ACC112 (cell line): ENCODE results near the gene TMEM53.

Experiments
- H2AFZ ChIP-seq: fragments of 200-600 bp; sonication (generic); one replicate; pipeline ENCODE4 v1.6.0; 2017; ENCODE audit warnings: antibody characterized with exemption, low read length; ENCODE audit not compliant: unreplicated experiment
- H3K27ac ChIP-seq: fragments of 200-600 bp; sonication (generic); 2 replicates; pipeline ENCODE4 v1.5.1; 2014; ENCODE audit warnings: low read depth, mild to moderate bottlenecking, antibody characterized with exemption, low read length, moderate library complexity
- H3K27me3 ChIP-seq: fragments of 200-600 bp; sonication (generic); 2 replicates; pipeline ENCODE4 v1.6.1; 2014; ENCODE audit warnings: mild to moderate bottlenecking, antibody characterized with exemption, low read length, moderate library complexity, mixed read lengths; ENCODE audit not compliant: insufficient read depth
- H3K36me3 ChIP-seq: fragments of 200-600 bp; sonication (generic); 2 replicates; pipeline ENCODE4 v1.6.1; 2016; ENCODE audit warnings: mild to moderate bottlenecking, antibody characterized with exemption, low read length, moderate library complexity, mixed read lengths; ENCODE audit not compliant: insufficient read depth
- H3K4me1 ChIP-seq: fragments of 200-600 bp; sonication (generic); one replicate; pipeline ENCODE4 v1.6.1; 2016; ENCODE audit warnings: low read length, mixed read lengths; ENCODE audit not compliant: insufficient read depth, unreplicated experiment, control insufficient read depth
- H3K4me3 ChIP-seq: fragments of 200-600 bp; sonication (generic); 2 replicates; pipeline ENCODE4 v1.5.1; 2014; ENCODE audit warnings: mild to moderate bottlenecking, low read depth, low read length
- H3K79me2 ChIP-seq: fragments of 200-600 bp; sonication (generic); one replicate; pipeline ENCODE4 v1.6.0; 2016; ENCODE audit warnings: low read length; ENCODE audit not compliant: control insufficient read depth, unreplicated experiment, insufficient read depth

Gene TMEM53

DNA sequence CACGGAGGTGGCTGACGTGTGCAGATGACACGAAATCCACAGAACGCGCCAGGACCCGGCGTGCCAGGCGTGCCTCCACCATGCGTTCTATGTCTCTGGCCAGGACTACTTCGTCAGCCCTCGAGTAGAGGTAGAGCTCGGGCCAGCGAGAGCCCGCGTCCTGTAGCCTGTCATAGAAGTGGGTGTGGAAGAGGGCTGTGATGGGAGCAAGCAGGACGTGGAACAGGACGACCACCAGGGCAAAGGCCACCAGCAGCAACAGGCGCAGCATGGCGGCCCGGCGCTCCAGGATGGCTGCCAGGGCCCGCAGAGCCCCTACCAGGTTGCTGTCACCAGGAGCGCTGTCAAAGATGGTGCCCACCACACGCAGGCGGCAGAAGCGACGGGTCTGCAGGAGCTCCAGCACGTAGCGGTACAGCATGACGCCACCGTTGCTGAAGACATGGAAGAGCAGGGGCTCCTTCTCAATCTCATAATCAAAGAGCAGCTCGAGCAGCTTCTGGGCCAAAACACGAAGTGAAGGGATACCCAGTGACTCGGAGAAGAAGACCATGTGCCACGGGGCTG is 19.6 kb downstream of the TMEM53 start:
- no peaks in the 10 kb centered on the region for H3K36me3 ChIP-seq
- no peak overlapping the region for H3K27ac ChIP-seq
- no peaks in the 10 kb centered on the region for H3K4me1 ChIP-seq
- no peaks in the 10 kb centered on the region for H3K79me2 ChIP-seq
- no peak overlapping the region for H2AFZ ChIP-seq
- no peaks in the 10 kb centered on the region for H3K27me3 ChIP-seq
- H3K4me3 ChIP-seq, result no peak overlapping the region

DNA sequence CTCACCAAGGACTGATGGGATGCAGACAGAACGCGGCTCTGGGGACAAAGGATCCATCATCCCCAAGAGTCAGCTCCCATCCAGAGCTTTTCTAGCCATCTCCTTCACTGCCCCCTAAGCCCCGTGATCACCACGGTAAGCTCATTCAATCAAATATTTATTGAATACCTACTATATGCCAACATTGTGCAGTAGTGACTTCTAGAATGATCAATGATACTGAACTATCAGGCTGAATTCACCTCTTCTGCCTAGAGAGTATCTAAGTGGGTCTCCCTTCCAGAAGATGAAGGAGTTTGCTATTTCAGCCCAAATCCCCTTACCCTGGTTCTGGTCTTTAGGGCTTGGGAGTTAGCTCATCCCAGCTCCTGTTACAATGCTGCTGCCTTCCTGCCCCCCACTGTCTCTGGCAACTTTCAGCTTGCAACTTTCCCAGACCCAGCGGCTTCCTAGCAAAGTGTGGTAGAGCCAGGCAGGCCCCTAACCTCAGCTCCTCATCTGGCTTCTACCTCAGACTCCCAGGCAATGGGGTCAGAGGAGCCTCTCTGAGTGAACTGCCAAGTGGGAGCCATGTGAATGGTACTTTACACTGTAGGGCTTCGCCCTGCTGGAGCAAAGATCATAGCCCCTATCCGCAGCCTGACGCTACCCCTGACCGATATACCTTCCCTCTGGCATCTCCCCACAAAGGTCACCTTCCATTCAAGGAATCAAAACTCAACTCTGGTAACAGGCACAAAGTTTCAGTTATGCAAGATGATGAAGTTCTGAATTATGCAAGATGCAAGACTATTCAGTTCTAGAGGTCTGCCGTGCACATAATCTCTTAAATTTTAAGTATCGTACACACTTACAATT is 20.9 kb downstream of the TMEM53 start:
- Histone ChIP-seq H3K4me1 (no peaks in the 10 kb centered on the region), H3K36me3 (no peaks in the 10 kb centered on the region), H2AFZ (no peak overlapping the region), H3K79me2 (no peaks in the 10 kb centered on the region), H3K4me3 (no peak overlapping the region), H3K27ac (no peak overlapping the region), H3K27me3 (no peaks in the 10 kb centered on the region)

DNA sequence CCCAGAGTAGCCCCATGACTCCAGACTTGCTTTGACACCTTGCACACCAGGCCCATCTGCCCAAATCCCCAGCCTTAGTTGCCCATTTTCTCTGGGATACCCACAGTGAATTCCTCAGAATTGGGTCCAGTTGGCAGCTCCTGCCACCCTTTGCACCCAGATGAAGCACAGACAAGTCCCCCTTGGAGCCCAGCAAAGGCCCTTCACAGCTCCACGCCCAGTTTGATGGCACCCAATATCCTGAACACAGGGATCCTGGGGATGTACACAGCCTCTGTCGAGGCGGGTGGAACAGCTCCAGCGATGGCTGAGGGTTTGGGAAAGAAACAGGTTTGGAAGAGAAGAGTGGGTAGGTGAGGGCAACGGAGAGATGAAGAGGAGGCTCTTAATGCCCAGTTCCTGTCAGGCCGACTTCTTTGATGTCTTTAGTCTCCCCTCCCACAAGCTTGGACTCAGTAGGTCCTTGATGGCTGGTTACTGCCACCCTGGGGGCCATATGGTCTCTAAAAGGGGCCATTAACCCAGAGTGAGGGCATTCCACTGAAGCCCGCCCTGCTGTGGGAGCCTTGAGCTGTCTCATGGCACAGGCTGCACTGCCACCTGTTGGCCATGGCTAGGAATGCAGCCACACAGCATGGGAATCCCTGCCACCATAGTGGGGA is 21.7 kb downstream of the TMEM53 start:
- no peak overlapping the region for H3K27ac ChIP-seq
- H3K4me1 ChIP-seq, result no peaks in the 10 kb centered on the region
- H3K27me3 ChIP-seq, result no peaks in the 10 kb centered on the region
- no peaks in the 10 kb centered on the region for H3K79me2 ChIP-seq
- no peak overlapping the region for H3K4me3 ChIP-seq
- H3K36me3 ChIP-seq, result no peaks in the 10 kb centered on the region
- H2AFZ ChIP-seq, result no peak overlapping the region

DNA sequence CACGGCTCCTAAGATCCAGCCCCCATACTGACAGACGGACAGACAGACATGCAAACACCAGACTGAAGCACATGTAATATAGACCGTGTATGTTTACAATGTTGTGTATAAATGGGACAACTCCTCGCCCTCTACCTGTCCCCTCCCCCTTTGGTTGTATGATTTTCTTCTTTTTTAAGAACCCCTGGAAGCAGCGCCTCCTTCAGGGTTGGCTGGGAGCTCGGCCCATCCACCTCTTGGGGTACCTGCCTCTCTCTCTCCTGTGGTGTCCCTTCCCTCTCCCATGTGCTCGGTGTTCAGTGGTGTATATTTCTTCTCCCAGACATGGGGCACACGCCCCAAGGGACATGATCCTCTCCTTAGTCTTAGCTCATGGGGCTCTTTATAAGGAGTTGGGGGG is 23.2 kb downstream of the TMEM53 start:
- Histone ChIP-seq H2AFZ (no peak overlapping the region), H3K79me2 (no peaks in the 10 kb centered on the region), H3K4me3 (no peak overlapping the region), H3K36me3 (no peaks in the 10 kb centered on the region), H3K27me3 (no peaks in the 10 kb centered on the region), H3K27ac (no peak overlapping the region), H3K4me1 (no peaks in the 10 kb centered on the region)

DNA sequence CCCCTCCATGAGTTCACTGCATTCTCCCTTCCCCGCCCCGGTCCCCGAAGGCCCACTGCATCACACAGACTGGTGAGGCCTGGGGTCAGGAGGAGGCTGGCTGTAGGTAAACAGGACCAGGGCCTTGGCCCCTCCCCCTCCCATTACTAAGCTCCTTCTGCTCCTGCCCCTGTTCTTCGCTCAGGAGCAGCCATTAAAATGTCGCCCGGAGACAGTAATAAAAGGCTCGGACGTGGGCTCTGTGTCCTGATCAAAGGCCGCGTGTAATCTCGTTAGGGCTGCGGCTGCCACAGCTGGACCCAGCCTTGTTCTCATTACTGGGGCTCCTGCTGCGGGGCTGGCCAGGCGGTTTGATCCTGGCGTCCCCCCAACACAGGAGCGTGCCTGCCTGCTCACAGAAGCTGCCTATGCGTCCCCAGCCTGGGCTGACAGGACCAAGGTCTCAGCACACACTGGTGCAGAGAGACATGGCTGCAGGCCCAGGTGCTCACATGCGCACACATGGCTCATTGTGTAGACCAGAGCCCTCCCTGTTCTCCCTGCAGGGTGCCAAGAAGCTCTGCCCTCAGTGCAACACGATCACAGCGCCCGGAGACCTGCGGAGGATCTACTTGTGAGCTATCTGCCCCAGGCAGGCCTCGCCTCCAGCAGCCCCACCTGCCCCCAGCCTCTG is 24.0 kb downstream of the TMEM53 start:
- Histone ChIP-seq H3K27ac (no peak overlapping the region), H3K79me2 (no peaks in the 10 kb centered on the region), H3K4me3 (no peak overlapping the region), H3K36me3 (no peaks in the 10 kb centered on the region), H3K27me3 (no peaks in the 10 kb centered on the region), H2AFZ (no peak overlapping the region), H3K4me1 (no peaks in the 10 kb centered on the region)

DNA sequence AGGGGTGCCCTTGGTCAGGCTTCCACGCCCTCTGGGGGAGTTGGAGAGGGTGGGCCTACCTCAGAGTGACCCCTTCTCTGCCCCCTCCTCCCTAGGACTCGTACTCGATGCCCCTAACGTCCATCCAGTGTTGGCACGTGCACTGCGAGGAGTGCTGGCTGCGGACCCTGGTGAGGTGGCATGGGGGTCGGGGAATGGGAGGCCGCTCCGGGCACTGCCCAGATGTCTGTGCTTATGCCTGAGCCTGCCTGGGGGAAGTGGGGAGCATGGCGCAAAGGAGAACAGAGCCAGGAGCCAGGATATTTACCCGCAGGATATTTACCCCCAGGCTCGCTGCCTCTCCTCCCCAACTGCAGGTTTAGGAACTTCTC is 24.5 kb downstream of the TMEM53 start:
- H2AFZ ChIP-seq, result no peak overlapping the region
- no peak overlapping the region for H3K4me3 ChIP-seq
- no peaks in the 10 kb centered on the region for H3K36me3 ChIP-seq
- no peak overlapping the region for H3K27ac ChIP-seq
- no peaks in the 10 kb centered on the region for H3K4me1 ChIP-seq
- no peaks in the 10 kb centered on the region for H3K79me2 ChIP-seq
- no peaks in the 10 kb centered on the region for H3K27me3 ChIP-seq

DNA sequence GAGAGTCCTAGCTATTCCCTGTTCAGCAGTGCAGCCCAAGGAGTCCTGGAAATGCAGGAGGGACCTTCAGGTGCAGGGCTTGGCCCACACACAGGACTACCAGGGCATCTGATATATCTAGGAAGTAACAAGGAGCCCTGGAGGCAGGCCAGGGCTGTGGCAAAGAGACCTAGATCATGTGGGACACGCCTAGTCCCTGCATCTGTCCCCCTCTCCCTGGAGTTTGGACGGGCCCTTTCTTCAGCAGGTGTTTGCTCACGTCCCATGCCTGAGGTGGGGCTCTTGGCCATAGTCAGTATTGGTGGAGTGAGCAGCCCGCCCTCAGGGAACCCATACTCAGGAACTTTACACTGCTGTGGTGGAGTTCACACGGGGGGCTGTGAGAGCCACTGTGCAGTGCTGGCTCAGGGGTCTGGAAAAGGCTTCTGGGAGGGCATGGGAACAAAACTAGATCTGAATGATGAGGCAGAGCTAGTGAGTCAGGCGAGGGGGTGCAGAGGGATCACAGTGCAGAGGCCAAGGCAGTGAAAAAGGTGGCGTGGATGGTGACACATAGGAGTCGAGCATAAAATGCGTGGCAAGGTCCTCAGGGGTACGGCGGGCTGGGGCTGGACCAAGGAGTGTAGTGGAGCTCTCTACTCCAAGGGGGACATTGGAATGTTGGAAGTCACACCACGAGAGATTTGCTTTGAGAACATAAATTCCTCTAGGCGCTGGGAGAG is 25.6 kb downstream of the TMEM53 start:
- Histone ChIP-seq H3K27me3 (no peaks in the 10 kb centered on the region), H3K36me3 (no peaks in the 10 kb centered on the region), H2AFZ (no peak overlapping the region), H3K4me1 (no peaks in the 10 kb centered on the region), H3K79me2 (no peaks in the 10 kb centered on the region), H3K27ac (no peak overlapping the region), H3K4me3 (no peak overlapping the region)

DNA sequence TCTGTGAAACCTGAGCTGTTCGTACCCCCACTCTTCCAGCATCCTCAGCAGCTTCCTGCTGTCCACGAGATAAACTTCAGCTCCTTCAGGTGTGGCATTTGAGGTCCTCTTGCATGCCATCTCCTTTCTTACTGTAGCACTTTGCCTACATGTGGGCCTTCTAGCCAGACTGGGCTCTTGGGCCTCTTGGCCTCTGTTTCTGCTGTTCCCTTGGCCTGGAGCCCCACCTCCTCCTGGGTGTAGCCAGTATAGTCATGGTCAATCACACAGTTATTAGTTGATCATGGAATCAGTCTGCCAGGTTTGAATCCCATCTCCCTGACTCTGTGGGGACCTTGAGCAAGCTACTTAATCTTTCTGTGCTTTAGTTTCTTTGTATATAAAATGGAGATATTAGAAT is 26.4 kb downstream of the TMEM53 start:
- Histone ChIP-seq H2AFZ (no peak overlapping the region), H3K27ac (no peak overlapping the region), H3K4me1 (no peaks in the 10 kb centered on the region), H3K79me2 (no peaks in the 10 kb centered on the region), H3K36me3 (no peaks in the 10 kb centered on the region), H3K27me3 (no peaks in the 10 kb centered on the region), H3K4me3 (no peak overlapping the region)

DNA sequence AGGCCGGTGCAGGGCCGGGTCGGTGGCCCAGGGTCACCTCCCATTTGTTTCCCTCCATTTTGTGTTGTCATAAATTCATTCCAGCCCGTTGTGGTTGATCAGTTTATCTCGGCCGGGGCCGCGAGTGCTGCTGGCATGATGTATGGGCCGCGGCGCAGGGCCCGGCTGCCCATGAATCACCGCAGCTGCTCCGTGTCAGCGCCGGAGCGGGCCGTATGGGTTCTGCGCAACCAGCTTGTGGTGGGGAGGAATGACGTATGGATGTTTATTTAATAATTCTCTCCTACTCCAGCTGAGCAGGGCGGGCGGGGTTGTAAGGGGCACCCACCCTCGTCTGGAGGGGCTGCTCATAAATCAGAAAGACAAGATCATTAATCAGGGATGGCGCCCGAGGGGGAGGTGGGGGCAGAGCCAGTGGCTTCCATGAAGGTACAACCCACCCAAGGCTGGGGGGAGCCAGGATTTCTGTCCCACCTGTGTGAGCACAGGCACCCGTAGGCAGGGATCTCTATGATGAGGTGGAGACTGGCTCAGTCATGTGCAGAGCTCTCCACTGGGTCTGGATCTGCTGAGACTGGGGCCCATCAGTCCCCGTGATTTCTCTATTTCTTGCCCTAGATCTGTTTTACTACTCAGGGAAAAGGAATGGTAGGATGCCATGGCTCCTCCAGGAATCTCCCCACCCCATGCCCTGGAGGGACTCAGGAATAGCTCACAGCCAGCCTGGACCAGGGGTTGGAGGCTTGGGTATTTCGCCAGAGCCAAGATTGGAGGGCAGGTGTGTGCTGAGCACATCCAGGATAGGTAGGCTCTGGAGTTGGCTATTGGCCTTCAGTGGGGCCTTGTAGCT is 27.8 kb downstream of the TMEM53 start:
- H3K27ac ChIP-seq, result no peak overlapping the region
- no peak overlapping the region for H3K4me3 ChIP-seq
- H3K4me1 ChIP-seq, result no peaks in the 10 kb centered on the region
- no peaks in the 10 kb centered on the region for H3K79me2 ChIP-seq
- no peaks in the 10 kb centered on the region for H3K36me3 ChIP-seq
- H2AFZ ChIP-seq, result no peak overlapping the region
- H3K27me3 ChIP-seq, result no peaks in the 10 kb centered on the region
